ENCODE data around the gene BCO1.

The BCO1 gene

DNA sequence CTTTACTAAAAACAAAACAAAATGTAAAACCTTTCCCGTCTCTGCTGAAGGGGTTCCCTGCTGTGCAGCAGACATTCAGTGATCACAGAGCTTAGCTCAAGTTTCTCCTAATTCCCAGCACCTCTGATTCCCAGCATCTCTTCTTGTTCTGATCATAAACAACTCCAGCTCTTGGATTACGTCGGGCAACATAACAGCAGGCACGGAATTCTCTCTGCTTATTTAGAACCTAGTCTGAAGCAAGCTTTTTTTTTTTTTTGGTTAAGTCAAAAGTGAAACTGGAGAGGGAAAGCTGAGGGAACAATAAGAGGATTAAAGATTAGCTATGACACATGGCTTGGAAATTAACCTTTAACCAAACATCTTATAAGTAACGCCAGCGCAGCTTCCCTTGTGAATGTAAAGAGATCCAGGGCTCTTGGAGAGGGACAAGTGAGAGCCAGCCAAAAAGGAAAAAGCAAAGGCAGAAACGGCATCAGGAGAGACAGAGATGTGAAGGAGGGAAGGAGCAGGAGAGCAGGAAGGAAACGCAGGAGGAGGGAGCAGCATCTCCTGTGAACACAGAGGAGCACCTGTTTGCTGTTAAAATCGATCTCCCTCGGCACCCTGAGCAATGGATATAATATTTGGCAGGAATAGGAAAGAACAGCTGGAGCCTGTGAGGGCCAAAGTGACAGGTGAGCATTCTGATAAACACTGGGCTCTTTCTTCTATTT is at the start of gene BCO1:
BCO1 (plus strand) TSS at position 394 of the 716 bp plus-strand sequence; CDS start at position 614, 220 bp downstream.
- no peaks in the 10 kb centered on the region for H3K36me3 ChIP-seq (ENCODE audit: insufficient read depth, low read length)
- no peak within 1 kb of the TSS for H3K27ac ChIP-seq
- no peaks in the 10 kb centered on the region for H3K9me3 ChIP-seq (ENCODE audit: low read depth, low read length)
- TF ChIP-seq EZH2 (IDR thresholded peaks at IDR 0.05) (no peak), POLR2AphosphoS5 (IDR thresholded peaks at IDR 0.05; ENCODE audit: borderline replicate concordance, low read depth, low read length) (no peak)
- DNase-seq (ENCODE audit: low read depth, low spot score) = no peak
- no peak within 1 kb of the TSS for H3K4me3 ChIP-seq
- H3K9ac ChIP-seq (ENCODE audit: insufficient read length) = no peak within 1 kb of the TSS

DNA sequence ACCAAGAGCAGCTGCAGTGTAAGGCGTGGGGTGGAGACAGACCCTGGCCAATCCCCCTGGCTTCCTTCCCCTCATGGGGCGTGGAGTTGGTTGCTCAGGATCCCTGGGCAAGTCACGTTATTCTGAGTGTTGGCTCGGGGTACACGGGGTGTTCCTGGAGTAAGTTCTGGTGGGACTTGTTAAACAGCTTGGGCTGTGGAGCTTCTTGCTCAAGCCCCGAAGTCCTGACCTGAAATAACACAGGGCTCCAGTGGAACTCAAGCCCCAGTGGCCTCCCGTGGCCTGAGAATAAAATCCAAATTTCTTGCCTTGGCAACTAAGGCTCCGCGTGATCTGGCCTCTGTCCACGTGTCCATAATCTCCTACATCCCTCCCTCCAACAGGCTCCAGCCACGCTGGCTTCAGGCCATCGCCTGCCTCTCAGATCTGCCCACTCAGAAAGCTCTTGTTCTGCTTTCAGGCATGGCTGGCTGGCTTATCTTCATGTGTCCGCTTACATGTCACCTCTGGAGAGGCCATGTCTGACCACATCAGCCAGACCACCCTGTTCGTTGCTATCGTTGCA is 49.3 kb upstream of the BCO1 start:
- TF ChIP-seq FOXP2 (optimal IDR thresholded peaks at IDR 0.05; ENCODE audit: control extremely low read depth, extremely low read length, insufficient read depth) (no peak), POLR2AphosphoS5 (IDR thresholded peaks at IDR 0.05; ENCODE audit: borderline replicate concordance, low read depth, low read length) (no peak), EZH2 (IDR thresholded peaks at IDR 0.05) (no peak)
- no peak overlapping the region for H3K4me3 ChIP-seq
- no peak overlapping the region for H3K27ac ChIP-seq
- DNase-seq (ENCODE audit: low read depth, low spot score) = no peak
- no peaks in the 10 kb centered on the region for H3K36me3 ChIP-seq (ENCODE audit: insufficient read depth, low read length)
- no peaks in the 10 kb centered on the region for H3K9me3 ChIP-seq (ENCODE audit: low read depth, low read length)
- H3K9ac ChIP-seq (ENCODE audit: insufficient read length) = no peak overlapping the region

GRCh38 chr16:81190667-81191066 is 47.8 kb upstream of the BCO1 start:
- no peak overlapping the region for H3K4me3 ChIP-seq
- H3K36me3 ChIP-seq (ENCODE audit: insufficient read depth, low read length) = no peaks in the 10 kb centered on the region
- no peak overlapping the region for H3K9ac ChIP-seq (ENCODE audit: insufficient read length)
- DNase-seq (ENCODE audit: low read depth, low spot score) = no peak
- TF ChIP-seq EZH2 (IDR thresholded peaks at IDR 0.05) = no peak
- no peak for TF ChIP-seq POLR2AphosphoS5 (IDR thresholded peaks at IDR 0.05; ENCODE audit: borderline replicate concordance, low read depth, low read length)
- no peak for TF ChIP-seq FOXP2 (optimal IDR thresholded peaks at IDR 0.05; ENCODE audit: control extremely low read depth, extremely low read length, insufficient read depth)
- no peak overlapping the region for H3K27ac ChIP-seq
- no peaks in the 10 kb centered on the region for H3K9me3 ChIP-seq (ENCODE audit: low read depth, low read length)

- TF ChIP-seq EZH2 (IDR thresholded peaks at IDR 0.05) = no peak
- no peak for TF ChIP-seq FOXP2 (optimal IDR thresholded peaks at IDR 0.05; ENCODE audit: control extremely low read depth, extremely low read length, insufficient read depth)
- no peak for TF ChIP-seq POLR2AphosphoS5 (IDR thresholded peaks at IDR 0.05; ENCODE audit: borderline replicate concordance, low read depth, low read length)
- H3K4me3 ChIP-seq = no peak overlapping the region
- DNase-seq (ENCODE audit: low read depth, low spot score) = no peak
Measured at GRCh38 chr16:81195885-81196534, 42.5 kb upstream of the BCO1 start.

GRCh38 chr16:81198635-81199034 is 39.9 kb upstream of the BCO1 start:
- Histone ChIP-seq H3K9me3 (ENCODE audit: low read depth, low read length) (no peaks in the 10 kb centered on the region), H3K4me3 (no peak overlapping the region), H3K36me3 (ENCODE audit: insufficient read depth, low read length) (no peaks in the 10 kb centered on the region), H3K9ac (ENCODE audit: insufficient read length) (no peak overlapping the region), H3K27ac (no peak overlapping the region)
- no peak for DNase-seq (ENCODE audit: low read depth, low spot score)
- TF ChIP-seq POLR2AphosphoS5 (IDR thresholded peaks at IDR 0.05; ENCODE audit: borderline replicate concordance, low read depth, low read length) (no peak), EZH2 (IDR thresholded peaks at IDR 0.05) (no peak), FOXP2 (optimal IDR thresholded peaks at IDR 0.05; ENCODE audit: control extremely low read depth, extremely low read length, insufficient read depth) (no peak)

More at GRCh38 chr16:81195885-81196534, 42.5 kb upstream of the BCO1 start:
- H3K9me3 ChIP-seq (ENCODE audit: low read depth, low read length) = no peaks in the 10 kb centered on the region
- H3K9ac ChIP-seq (ENCODE audit: insufficient read length) = no peak overlapping the region
- no peak overlapping the region for H3K27ac ChIP-seq
- no peaks in the 10 kb centered on the region for H3K36me3 ChIP-seq (ENCODE audit: insufficient read depth, low read length)

DNA sequence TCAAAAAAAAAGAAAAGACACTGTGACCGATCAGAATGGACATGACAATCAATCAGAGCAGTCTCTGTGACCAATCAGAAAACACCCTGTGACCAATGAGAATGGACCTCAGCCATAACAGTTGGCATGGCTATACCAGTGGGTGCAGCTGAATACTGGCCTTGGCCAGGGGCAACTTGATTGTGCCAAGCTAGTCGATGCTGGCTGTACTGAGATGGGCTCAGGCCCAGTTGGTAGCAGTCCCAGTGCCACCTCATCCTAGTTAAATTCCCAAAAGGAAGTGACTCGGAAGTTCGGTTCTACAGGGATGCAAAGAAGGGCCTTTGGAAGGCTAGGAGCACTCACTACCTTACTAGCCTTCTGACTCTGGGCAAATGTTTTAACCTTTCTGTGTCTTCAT is 37.2 kb upstream of the BCO1 start:
- Histone ChIP-seq H3K4me3 (no peak overlapping the region), H3K9me3 (ENCODE audit: low read depth, low read length) (no peaks in the 10 kb centered on the region), H3K36me3 (ENCODE audit: insufficient read depth, low read length) (no peaks in the 10 kb centered on the region), H3K27ac (no peak overlapping the region), H3K9ac (ENCODE audit: insufficient read length) (no peak overlapping the region)
- TF ChIP-seq EZH2 (IDR thresholded peaks at IDR 0.05) = no peak
- no peak for TF ChIP-seq FOXP2 (optimal IDR thresholded peaks at IDR 0.05; ENCODE audit: control extremely low read depth, extremely low read length, insufficient read depth)
- no peak for DNase-seq (ENCODE audit: low read depth, low spot score)

DNA sequence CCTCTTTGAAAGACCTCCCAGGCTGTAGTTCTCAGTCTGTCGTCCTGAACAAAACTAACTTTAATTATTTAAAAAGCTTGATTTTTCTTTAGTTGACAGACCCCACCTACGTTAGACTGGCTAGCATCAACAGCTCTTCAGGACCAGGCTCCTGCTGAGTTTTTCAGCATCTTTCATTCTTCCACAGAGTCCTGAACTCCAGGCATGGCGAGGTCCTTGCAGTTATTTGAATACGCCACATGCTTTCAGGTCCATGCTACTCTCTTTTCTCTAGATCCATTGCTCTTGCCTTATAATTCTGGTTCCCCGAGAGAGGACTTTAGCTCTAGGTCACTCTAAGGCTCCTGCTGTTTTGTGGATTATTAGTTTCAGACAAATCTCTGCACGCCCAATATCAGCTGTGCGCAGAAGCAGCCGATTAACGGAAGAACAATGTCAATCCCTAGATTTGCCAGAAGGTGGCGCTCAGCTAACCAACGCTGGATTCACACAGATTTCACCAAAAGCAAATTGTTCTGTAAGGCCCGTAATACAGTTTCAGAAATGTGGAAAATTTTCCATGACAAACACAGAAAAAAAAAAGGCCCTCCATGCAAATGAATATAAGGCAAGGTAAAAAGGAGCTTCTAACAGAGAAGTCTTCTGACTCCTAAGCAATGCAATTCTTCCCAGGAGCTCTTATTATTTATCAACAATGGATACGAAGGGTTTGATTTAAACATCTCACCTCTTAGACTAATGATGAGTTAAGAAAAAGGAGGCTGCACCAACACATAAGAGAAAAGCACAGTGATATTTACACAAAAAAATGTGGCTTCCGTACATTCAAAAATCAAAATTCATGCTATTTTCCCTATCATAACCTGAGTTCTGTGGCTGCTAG is 33.5 kb upstream of the BCO1 start:
- no peak for TF ChIP-seq FOXP2 (optimal IDR thresholded peaks at IDR 0.05; ENCODE audit: control extremely low read depth, extremely low read length, insufficient read depth)
- no peak for TF ChIP-seq POLR2AphosphoS5 (IDR thresholded peaks at IDR 0.05; ENCODE audit: borderline replicate concordance, low read depth, low read length)
- no peak for TF ChIP-seq EZH2 (IDR thresholded peaks at IDR 0.05)
- Histone ChIP-seq H3K9me3 (ENCODE audit: low read depth, low read length) (no peaks in the 10 kb centered on the region), H3K9ac (ENCODE audit: insufficient read length) (no peak overlapping the region), H3K4me3 (no peak overlapping the region), H3K36me3 (ENCODE audit: insufficient read depth, low read length) (no peaks in the 10 kb centered on the region), H3K27ac (no peak overlapping the region)
- DNase-seq (ENCODE audit: low read depth, low spot score) = no peak

DNA sequence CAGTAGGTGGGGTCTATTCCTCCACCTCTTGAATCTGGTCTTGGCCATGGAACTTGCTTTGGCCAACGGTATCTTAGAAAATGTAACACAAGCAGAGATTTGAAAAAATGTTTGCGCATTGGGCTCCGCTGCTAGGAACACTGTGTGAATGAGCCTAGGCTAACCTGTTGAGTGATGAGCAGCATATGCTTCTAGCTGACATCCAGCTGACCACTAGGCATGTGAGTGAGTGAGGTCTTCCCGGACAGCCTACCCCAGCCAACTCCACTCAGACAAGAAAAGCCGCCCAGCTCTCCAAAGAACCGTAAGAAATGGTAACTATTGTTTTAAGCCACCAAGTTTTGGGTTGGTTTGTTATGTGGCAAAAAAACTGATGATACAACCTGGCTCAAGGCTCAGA is 31.4 kb upstream of the BCO1 start:
- no peak overlapping the region for H3K4me3 ChIP-seq
- TF ChIP-seq EZH2 (IDR thresholded peaks at IDR 0.05) (no peak), POLR2AphosphoS5 (IDR thresholded peaks at IDR 0.05; ENCODE audit: borderline replicate concordance, low read depth, low read length) (no peak), FOXP2 (optimal IDR thresholded peaks at IDR 0.05; ENCODE audit: control extremely low read depth, extremely low read length, insufficient read depth) (no peak)
- no peaks in the 10 kb centered on the region for H3K9me3 ChIP-seq (ENCODE audit: low read depth, low read length)
- no peak overlapping the region for H3K27ac ChIP-seq
- H3K9ac ChIP-seq (ENCODE audit: insufficient read length) = no peak overlapping the region
- H3K36me3 ChIP-seq (ENCODE audit: insufficient read depth, low read length) = no peaks in the 10 kb centered on the region
- DNase-seq (ENCODE audit: low read depth, low spot score) = no peak

Measured in SK-N-MC (cell line).